Common myeloid progenitor, CD34-positive (primary cell): ENCODE measurements around the gene DAPK2.

Experiments used
- CTCF ChIA-PET: fragments of 350-600 bp; sonication (Branson Sonifier 250); formaldehyde crosslinking; loops from one replicate; lab custom pipeline; 2021; ENCODE audit warnings: antibody characterized with exemption; lab: Charles Lee
- POLR2A ChIA-PET: fragments of 350-600 bp; sonication (Branson Sonifier 250); formaldehyde crosslinking; loops from one replicate; lab custom pipeline; 2021; ENCODE audit warnings: antibody characterized with exemption; lab: Charles Lee
- DNase-seq, 3 donors: peaks; one replicate each; pipeline versions ENCODE4 v3.0.0 to v3.0.0-alpha.2; 2013
- H3K27ac ChIP-seq, 2 experiments: 1 replicate in 1 of 2; 2 replicates in 1 of 2; pipeline ENCODE4 v1.7.0; 2013; ENCODE audit warnings: inconsistent platforms in 2 of 2, low read length in 2 of 2, mild to moderate bottlenecking in 2 of 2, low read depth in 1 of 2, moderate library complexity in 1 of 2; ENCODE audit not compliant: severe bottlenecking in 2 of 2, insufficient read depth in 1 of 2, poor library complexity in 1 of 2
- H3K27me3 ChIP-seq, 5 experiments: replicated peaks in 2 of 5; 1 replicate in 3 of 5; 2 replicates in 2 of 5; pipeline versions ENCODE4 v1.6.1 to v1.7.0; 2013; ENCODE audit warnings: low read length in 4 of 5, mild to moderate bottlenecking in 2 of 5, moderate library complexity in 2 of 5, inconsistent platforms in 1 of 5; ENCODE audit not compliant: insufficient read depth in 5 of 5, control insufficient read depth in 4 of 5
- H3K36me3 ChIP-seq, 4 experiments: 1 replicate in 2 of 4; 2 replicates in 2 of 4; pipeline versions ENCODE4 v1.6.1 to v1.7.0; 2013; ENCODE audit warnings: low read length in 3 of 4, control low read depth in 1 of 4, mild to moderate bottlenecking in 1 of 4; ENCODE audit not compliant: control insufficient read depth in 4 of 4, insufficient read depth in 4 of 4
- H3K4me1 ChIP-seq, 4 experiments: 1 replicate in 3 of 4; 2 replicates in 1 of 4; pipeline versions ENCODE4 v1.6.1 to v1.7.1; 2013; ENCODE audit warnings: low read length in 3 of 4, mild to moderate bottlenecking in 3 of 4, control low read depth in 1 of 4, inconsistent platforms in 1 of 4, moderate library complexity in 1 of 4; ENCODE audit not compliant: control insufficient read depth in 4 of 4, insufficient read depth in 4 of 4; ENCODE audit errors: control extremely low read depth in 1 of 4
- H3K4me3 ChIP-seq, 7 experiments: 1 replicate in 4 of 7; 2 replicates in 3 of 7; pipeline versions ENCODE4 v1.5.1 to v1.7.0; 2013; ENCODE audit warnings: mild to moderate bottlenecking in 7 of 7, low read length in 6 of 7, moderate library complexity in 6 of 7, inconsistent platforms in 2 of 7, low read depth in 2 of 7, control low read depth in 1 of 7; ENCODE audit not compliant: insufficient read depth in 4 of 7, control insufficient read depth in 1 of 7; ENCODE audit errors: extremely low read depth in 1 of 7
- H3K9me3 ChIP-seq, 5 experiments: 1 replicate in 4 of 5; 2 replicates in 1 of 5; pipeline versions ENCODE4 v1.6.1 to v1.7.1; 2013; ENCODE audit warnings: low read length in 4 of 5, mild to moderate bottlenecking in 2 of 5, inconsistent platforms in 1 of 5, low read depth in 1 of 5, moderate library complexity in 1 of 5; ENCODE audit not compliant: control insufficient read depth in 4 of 5, insufficient read depth in 2 of 5; ENCODE audit errors: control extremely low read depth in 1 of 5
- WGBS: methylation state at CpG from one replicate; pipeline ENCODE4 v1.1.5; 2013; ENCODE audit not compliant: insufficient coverage; 5-methylcytosine and 5-hydroxymethylcytosine counted together

Gene DAPK2

DNA sequence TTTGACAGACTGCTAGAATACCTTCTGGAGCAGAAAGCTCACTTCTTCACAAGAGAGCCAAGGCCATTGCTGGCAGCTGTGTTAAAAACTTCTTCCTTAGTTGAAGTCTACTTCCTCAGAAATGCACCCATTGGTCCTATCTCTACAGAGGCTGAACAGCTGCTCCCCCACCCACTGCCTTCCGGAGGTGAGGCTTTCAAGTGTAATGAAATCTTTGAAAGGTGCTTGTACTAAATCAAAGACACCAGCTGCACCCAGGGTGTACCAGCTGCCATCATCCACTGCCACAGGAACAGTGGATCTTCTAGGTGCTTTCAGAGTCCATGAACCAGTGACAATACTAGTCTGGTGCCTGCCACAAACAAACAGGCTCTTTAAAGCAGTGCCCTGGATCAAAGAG is 186.1 kb downstream of the DAPK2 start:
- POLR2A ChIA-PET = interaction anchor here (0.8 kb wide), 1 partner anchor 23 kb away, joined by 4 read pairs; no protein-coding TSS in a partner anchor

DNA sequence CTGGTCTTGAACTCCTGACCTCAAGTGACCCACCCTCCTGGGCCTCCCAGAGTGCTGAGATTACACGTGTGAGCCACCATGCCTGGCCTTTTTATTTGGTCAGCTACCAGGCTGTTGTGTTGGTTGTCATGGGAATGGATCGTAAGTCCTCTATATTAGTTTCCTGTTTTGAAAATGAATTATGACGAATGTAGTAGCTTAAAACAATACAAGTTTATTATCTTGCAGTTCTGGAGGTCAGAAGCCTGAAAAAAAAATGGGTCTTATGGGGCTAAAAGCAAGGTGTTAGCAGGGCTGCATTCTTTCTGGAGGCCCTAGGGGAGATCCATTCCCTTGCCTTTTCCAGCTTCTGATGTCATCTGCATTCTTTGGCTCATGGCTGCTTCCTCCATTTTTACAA is 187.4 kb downstream of the DAPK2 start:
- Histone ChIP-seq H3K4me1 (peaks cover 2 to 19% (median 16%) of the 10 kb centered on the region in 4 experiments), H3K27me3 (no peaks in the 10 kb centered on the region), H3K36me3 (no peaks in the 10 kb centered on the region), H3K4me3 (no peak overlapping the region), H3K9me3 (no peaks in the 10 kb centered on the region), H3K27ac (no peak overlapping the region)
- ChIA-PET CTCF (interaction anchor here (0.7 to 1.9 kb wide), 5 partner anchors 10 to 209 kb away, joined by 3 to 10 read pairs (median 3); no protein-coding TSS in a partner anchor), POLR2A (no interaction called here)
- DNase-seq = peak; percentile 31 to 81 (median 76)
- 13% methylated on average over 1 of the region's 3 CpGs for WGBS

More for the DNA sequence above, 186.1 kb downstream of the DAPK2 start:
- Histone ChIP-seq H3K27ac (no peak overlapping the region), H3K4me3 (no peak overlapping the region), H3K9me3 (no peaks in the 10 kb centered on the region), H3K27me3 (no peaks in the 10 kb centered on the region), H3K4me1 (peaks cover 2 to 19% (median 16%) of the 10 kb centered on the region in 4 experiments), H3K36me3 (no peaks in the 10 kb centered on the region)
- CTCF ChIA-PET = interaction anchor here (0.7 to 1.1 kb wide), 5 partner anchors 16 to 110 kb away, joined by 3 read pairs; no protein-coding TSS in a partner anchor
- no CpG with 5 or more reads among the region's 1 CpG for WGBS
- DNase-seq = peak in 2 of 3 donors; percentile 35 to 57

DNA sequence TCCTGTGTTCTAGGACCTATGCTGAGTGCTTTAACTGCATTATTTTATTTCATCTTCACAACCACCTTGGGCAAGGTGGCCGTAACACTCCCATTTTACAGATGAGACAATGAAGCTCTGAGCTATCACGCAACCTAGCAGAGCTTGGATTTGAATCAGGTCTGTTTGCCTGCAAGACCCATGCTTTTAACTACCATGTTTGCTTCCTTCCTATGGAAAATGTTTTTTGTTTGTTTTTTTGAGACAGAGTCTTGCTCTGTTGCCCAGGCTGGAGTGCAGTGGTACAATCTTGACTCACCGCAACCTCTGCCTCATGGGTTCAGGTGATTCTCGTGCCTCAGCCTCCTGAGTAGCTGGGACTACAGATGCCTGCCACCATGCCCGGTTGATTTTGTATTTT is 187.8 kb downstream of the DAPK2 start:
- Histone ChIP-seq H3K4me1 (peaks cover 2 to 19% (median 16%) of the 10 kb centered on the region in 4 experiments), H3K9me3 (no peaks in the 10 kb centered on the region), H3K36me3 (no peaks in the 10 kb centered on the region), H3K4me3 (no peak overlapping the region), H3K27me3 (no peaks in the 10 kb centered on the region), H3K27ac (no peak overlapping the region)
- ChIA-PET CTCF (interaction anchor here (0.7 to 1.9 kb wide), 5 partner anchors 9 to 209 kb away, joined by 3 to 10 read pairs (median 3); no protein-coding TSS in a partner anchor), POLR2A (interaction anchor here (1.0 kb wide), 1 partner anchor 15 kb away, joined by 3 read pairs; no protein-coding TSS in a partner anchor)
- WGBS = 93% methylated on average over 4 of the region's 5 CpGs
- no peak for DNase-seq

DNA sequence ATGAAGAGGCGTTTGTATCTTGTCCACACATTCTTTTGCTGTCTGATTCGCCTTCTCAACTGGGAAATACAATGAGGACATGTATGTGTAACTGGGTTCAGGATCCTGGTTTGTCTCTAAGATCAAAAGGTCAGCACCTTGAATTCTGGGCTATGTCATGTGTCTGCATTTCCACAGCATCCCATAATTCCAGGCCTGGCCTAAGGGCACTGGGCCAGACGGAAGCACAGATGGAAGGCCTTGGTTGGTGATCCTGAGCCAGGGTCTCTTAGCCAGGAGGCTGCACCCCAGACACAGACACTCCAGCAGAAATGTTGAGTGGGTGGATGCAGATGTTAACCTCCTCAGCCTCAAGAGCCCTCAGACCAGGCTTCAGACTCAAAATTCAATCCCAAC is 188.8 kb downstream of the DAPK2 start:
- H3K4me3 ChIP-seq = no peak overlapping the region
- H3K27me3 ChIP-seq = no peaks in the 10 kb centered on the region
- H3K36me3 ChIP-seq = no peaks in the 10 kb centered on the region
- peaks cover 2 to 19% (median 16%) of the 10 kb centered on the region in 4 experiments for H3K4me1 ChIP-seq
- H3K27ac ChIP-seq = peak overlapping the region in 1 of 2 experiments; percentile 16
- WGBS = 100% methylated on average over 3 of the region's 3 CpGs
- CTCF ChIA-PET = interaction anchor here (1.1 kb wide), 1 partner anchor 11 kb away, joined by 3 read pairs; no protein-coding TSS in a partner anchor
- no peaks in the 10 kb centered on the region for H3K9me3 ChIP-seq
- POLR2A ChIA-PET = interaction anchor here (1.0 kb wide), 1 partner anchor 14 kb away, joined by 3 read pairs; no protein-coding TSS in a partner anchor
- no peak for DNase-seq
